ENCODE results near the gene ZBTB32.
A peak's percentile ranks its signal among the peaks of the same experiment; 100 is the strongest.

The ZBTB32 gene

DNA sequence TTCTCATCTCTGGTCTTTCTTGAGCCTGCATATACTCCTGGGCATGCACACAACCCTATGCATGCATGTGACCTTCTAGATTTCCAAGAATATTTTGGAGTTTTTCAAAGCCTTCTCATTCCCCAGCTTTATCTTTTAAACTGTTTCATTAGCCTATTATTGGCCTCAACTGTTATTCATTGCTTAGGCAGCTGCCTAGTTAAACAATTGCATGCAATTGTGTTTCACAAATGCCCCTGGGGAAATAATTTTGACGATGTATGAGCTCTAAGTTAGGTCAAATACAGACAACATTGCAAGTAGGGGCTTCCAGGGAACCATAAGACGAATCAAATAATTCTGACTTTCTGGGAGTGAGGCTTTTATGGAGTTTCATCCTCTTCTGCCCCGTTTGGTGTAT is 40.4 kb upstream of the ZBTB32 start:
- no peak for DNase-seq
- peaks cover 47% of the 10 kb centered on the region for H3K36me3 Mint-ChIP-seq (ENCODE audit: low read depth)

DNA sequence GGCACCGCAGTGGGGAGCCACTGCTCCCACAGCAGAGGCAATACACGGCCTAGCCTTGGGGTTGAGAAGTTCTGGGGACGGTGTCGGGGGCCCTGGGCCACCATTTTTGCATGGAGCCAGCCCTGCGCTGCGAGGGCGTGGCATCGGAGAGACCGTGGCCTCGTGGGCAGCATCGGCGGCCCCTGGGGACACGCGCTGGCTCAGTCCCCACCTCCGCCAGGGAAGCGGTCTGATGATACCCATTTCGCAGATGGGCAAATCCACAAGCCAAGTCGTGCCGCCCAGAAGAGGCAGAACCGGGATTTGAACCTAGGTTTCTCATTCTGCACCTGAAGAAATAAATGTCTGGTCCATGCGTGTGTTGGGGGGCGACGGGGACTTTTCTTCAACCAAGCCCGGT is 39.2 kb upstream of the ZBTB32 start:
- peaks cover 39% of the 10 kb centered on the region for H3K36me3 Mint-ChIP-seq (ENCODE audit: low read depth)
- TF ChIP-seq, protein P1, sequence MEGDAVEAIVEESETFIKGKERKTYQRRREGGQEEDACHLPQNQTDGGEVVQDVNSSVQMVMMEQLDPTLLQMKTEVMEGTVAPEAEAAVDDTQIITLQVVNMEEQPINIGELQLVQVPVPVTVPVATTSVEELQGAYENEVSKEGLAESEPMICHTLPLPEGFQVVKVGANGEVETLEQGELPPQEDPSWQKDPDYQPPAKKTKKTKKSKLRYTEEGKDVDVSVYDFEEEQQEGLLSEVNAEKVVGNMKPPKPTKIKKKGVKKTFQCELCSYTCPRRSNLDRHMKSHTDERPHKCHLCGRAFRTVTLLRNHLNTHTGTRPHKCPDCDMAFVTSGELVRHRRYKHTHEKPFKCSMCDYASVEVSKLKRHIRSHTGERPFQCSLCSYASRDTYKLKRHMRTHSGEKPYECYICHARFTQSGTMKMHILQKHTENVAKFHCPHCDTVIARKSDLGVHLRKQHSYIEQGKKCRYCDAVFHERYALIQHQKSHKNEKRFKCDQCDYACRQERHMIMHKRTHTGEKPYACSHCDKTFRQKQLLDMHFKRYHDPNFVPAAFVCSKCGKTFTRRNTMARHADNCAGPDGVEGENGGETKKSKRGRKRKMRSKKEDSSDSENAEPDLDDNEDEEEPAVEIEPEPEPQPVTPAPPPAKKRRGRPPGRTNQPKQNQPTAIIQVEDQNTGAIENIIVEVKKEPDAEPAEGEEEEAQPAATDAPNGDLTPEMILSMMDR (IDR thresholded peaks at IDR 0.05), result no peak
- peaks cover 22% of the 10 kb centered on the region for H3K27me3 Mint-ChIP-seq (ENCODE audit: low read depth, poor library complexity)
- H3K4me3 Mint-ChIP-seq, result no peak overlapping the region
- no peaks in the 10 kb centered on the region for H3K4me1 Mint-ChIP-seq
- no peaks in the 10 kb centered on the region for H3K9me3 Mint-ChIP-seq
- DNase-seq, result no peak
- no peak overlapping the region for H3K27ac Mint-ChIP-seq

More for the DNA sequence above, 40.4 kb upstream of the ZBTB32 start:
- peak overlapping the region; percentile 48 for H3K27ac Mint-ChIP-seq
- H3K4me1 Mint-ChIP-seq, result no peaks in the 10 kb centered on the region
- TF ChIP-seq, protein P1 (IDR thresholded peaks at IDR 0.05), result no peak
- no peaks in the 10 kb centered on the region for H3K9me3 Mint-ChIP-seq
- peaks cover 11% of the 10 kb centered on the region for H3K27me3 Mint-ChIP-seq (ENCODE audit: low read depth, poor library complexity)
- no peak overlapping the region for H3K4me3 Mint-ChIP-seq

DNA sequence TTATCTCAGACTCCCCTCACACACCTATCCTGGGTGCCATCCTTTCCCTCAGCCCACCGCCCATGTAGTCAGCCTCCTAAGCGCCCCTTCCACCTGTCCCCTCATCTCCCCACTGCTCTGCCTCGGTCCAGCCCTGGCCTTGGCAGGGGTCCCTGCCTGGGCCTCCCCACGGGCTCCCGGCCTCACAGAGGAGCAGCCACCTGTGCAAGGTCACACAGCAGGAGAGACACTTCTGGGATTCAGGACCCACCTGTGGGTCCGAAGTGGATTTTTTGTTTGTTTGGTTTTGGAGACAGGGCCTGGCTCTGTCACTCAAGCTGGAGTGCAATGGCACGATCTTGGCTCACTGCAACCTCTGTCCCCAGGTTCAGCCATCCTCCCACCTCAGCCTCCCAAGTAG is 38.8 kb upstream of the ZBTB32 start:
- no peaks in the 10 kb centered on the region for H3K9me3 Mint-ChIP-seq
- H3K4me3 Mint-ChIP-seq, result no peak overlapping the region
- H3K4me1 Mint-ChIP-seq, result no peaks in the 10 kb centered on the region
- DNase-seq, result no peak
- peaks cover 26% of the 10 kb centered on the region for H3K27me3 Mint-ChIP-seq (ENCODE audit: low read depth, poor library complexity)
- TF ChIP-seq, protein P1 (IDR thresholded peaks at IDR 0.05), result no peak
- no peak overlapping the region for H3K27ac Mint-ChIP-seq
- H3K36me3 Mint-ChIP-seq (ENCODE audit: low read depth), result peaks cover 36% of the 10 kb centered on the region

DNA sequence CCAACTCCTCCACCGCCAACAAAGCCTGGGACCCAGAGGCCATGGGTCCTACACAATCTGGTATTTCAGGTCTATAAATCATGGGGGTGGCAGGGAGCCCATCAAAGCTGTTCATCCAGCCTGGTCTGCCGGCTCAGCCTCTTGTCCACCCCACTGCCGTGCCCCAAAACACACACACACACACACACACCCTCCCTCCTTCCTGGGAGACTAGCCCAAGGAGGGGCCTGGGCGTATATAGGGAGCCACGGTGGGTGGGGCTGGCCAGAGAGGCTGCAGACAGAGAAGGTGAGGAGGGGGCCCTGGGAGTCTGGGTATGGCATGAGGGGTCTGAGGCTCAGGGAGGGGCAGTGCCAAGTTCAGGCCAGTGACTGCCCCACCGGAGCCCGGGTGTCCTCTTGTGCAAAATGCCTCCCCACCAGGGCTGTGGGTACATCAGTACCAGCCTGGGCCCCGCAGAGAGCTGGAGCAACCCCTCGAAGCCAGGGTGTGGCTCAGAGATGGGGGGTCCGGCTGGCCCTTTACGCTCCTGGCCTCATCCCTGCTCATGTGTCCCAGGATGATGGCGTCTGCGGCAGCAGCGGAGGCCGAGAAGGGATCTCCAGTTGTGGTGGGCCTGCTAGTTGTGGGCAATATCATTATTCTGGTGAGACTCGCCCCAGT is 38.0 kb upstream of the ZBTB32 start, which contains the start of gene UPK1A:
UPK1A (plus strand) TSS at position 267 of the 663 bp plus-strand sequence; CDS start at position 563, 296 bp downstream.
- H3K27me3 Mint-ChIP-seq (ENCODE audit: low read depth, poor library complexity), result peaks cover 33% of the 10 kb centered on the region
- H3K4me3 Mint-ChIP-seq, result no peak within 1 kb of the TSS
- no peak for DNase-seq
- H3K27ac Mint-ChIP-seq, result no peak within 1 kb of the TSS
- TF ChIP-seq, protein P1 (IDR thresholded peaks at IDR 0.05), result no peak
- H3K4me1 Mint-ChIP-seq, result no peaks in the 10 kb centered on the region
- no peaks in the 10 kb centered on the region for H3K9me3 Mint-ChIP-seq
- H3K36me3 Mint-ChIP-seq (ENCODE audit: low read depth), result peaks cover 28% of the 10 kb centered on the region

DNA sequence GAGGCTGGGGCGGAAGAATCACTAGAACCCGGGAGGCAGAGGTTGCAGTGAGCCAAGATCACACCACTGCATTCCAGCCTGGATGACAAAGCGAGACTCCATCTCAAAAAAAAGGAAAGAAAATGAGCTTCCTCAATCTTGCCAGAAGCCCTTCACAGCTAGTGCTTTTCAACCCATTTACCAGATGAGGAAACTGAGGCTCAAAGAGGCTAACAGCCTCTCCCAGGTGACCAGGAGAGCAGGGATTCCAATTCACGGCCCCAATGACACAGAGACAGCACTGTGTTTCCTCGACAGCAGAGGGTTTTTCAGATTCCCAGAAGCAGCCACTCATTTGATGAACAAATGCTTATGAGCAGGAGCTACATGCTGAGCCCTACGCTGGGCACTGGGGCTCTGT is 34.8 kb upstream of the ZBTB32 start:
- TF ChIP-seq, protein P1 (IDR thresholded peaks at IDR 0.05), result no peak
- no peak for DNase-seq
- no peaks in the 10 kb centered on the region for H3K9me3 Mint-ChIP-seq
- H3K27ac Mint-ChIP-seq, result no peak overlapping the region
- peaks cover 5% of the 10 kb centered on the region for H3K36me3 Mint-ChIP-seq (ENCODE audit: low read depth)
- peaks cover 62% of the 10 kb centered on the region for H3K27me3 Mint-ChIP-seq (ENCODE audit: low read depth, poor library complexity)
- no peak overlapping the region for H3K4me3 Mint-ChIP-seq
- H3K4me1 Mint-ChIP-seq, result no peaks in the 10 kb centered on the region

DNA sequence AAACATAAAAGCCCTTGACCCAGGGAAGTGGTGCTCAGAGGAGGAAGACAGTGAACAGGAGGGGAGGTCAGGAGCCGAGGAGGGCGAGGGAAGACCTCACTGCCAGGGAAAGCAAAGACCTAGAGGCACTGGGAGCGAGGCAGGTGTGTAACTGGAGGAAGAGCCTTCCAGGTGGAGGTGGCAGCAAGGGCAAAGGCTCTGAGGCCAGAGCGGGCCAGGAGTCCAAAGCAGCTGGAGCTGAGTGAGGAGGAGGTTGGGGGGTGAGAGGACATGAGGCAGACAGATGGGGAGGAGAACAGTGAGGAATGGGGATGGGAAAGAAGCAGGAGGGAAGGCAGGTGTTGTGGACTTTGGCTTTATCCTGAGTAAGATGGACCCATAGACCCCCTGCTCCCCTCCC is 34.4 kb upstream of the ZBTB32 start:
- DNase-seq, result no peak
- H3K27ac Mint-ChIP-seq, result no peak overlapping the region

More for the DNA sequence above, 34.4 kb upstream of the ZBTB32 start:
- TF ChIP-seq, protein P1 (IDR thresholded peaks at IDR 0.05), result no peak
- Mint-ChIP-seq H3K4me3 (no peak overlapping the region), H3K9me3 (no peaks in the 10 kb centered on the region), H3K27me3 (ENCODE audit: low read depth, poor library complexity) (peaks cover 66% of the 10 kb centered on the region), H3K4me1 (no peaks in the 10 kb centered on the region), H3K36me3 (ENCODE audit: low read depth) (peaks cover 5% of the 10 kb centered on the region)
